HEK293T (cell line): Measurements from ENCODE around the gene RAPGEF5.

Source experiments
- ARNT ChIP-seq: fragments of 450-650 bp; IDR thresholded peaks from 2 replicates; pipeline ENCODE4 v1.6.1; 2017; ENCODE audit warnings: mild to moderate bottlenecking
- ELF4 ChIP-seq: fragments of 450-650 bp; IDR thresholded peaks from 2 replicates; pipeline ENCODE4 v1.6.1; 2017; ENCODE audit warnings: antibody characterized with exemption
- PKNOX1 ChIP-seq: fragments of 450-650 bp; IDR thresholded peaks from 2 replicates; pipeline ENCODE4 v1.6.1; 2016
- SP1 ChIP-seq: fragments of 450-650 bp; IDR thresholded peaks from 2 replicates; pipeline ENCODE4 v1.6.1; 2017
- TARDBP ChIP-seq: fragments of 450-650 bp; IDR thresholded peaks from 2 replicates; pipeline ENCODE4 v1.6.1; 2016

- TF ChIP-seq ELF4 (no peak), ARNT (no peak), PKNOX1 (no peak), SP1 (no peak), TARDBP (no peak)
Measured at GRCh38 chr7:22219739-22220493, 137.0 kb downstream of the RAPGEF5 start.
